Measurements from ENCODE around the gene S1PR5.
"Not testable (repeated sequence)": the region's sequence is repeated elsewhere in the genome, so short reads cannot be mapped to it uniquely, and the experiment has no call there.

S1PR5 gene

GRCh38 chr19:10544753-10545251, 27.6 kb upstream of the S1PR5 start:
- DNase-seq (ENCODE audit: low read depth in 4 of 4, low spot score in 1 of 4) = no peak

DNA sequence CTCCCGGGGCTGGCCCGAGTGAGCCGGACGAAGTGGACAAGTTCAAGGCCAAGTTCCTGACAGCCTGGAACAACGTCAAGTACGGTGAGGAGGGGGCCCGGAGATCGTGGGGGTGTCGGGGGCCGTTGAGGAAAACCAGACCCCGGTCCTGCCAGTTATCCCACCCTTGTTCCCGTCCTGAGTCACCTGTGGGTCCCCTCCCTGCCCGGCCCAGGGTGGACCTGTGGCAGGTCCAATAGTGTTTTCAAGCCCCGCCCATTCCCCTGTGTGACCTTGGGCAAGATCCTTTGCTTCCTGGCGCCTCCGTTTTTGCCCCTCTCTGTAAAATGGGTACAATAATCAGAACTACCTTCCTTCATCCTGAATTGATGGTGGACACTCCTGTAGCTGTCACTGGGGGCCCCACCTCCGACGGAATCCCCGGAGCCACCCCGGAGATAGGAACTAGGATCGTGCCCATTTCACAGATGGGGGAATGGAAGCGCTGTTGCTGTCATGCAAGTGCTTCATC, 27.1 kb upstream of the S1PR5 start:
- DNase-seq (ENCODE audit: low read depth in 4 of 4, low spot score in 1 of 4) = no peak

DNA sequence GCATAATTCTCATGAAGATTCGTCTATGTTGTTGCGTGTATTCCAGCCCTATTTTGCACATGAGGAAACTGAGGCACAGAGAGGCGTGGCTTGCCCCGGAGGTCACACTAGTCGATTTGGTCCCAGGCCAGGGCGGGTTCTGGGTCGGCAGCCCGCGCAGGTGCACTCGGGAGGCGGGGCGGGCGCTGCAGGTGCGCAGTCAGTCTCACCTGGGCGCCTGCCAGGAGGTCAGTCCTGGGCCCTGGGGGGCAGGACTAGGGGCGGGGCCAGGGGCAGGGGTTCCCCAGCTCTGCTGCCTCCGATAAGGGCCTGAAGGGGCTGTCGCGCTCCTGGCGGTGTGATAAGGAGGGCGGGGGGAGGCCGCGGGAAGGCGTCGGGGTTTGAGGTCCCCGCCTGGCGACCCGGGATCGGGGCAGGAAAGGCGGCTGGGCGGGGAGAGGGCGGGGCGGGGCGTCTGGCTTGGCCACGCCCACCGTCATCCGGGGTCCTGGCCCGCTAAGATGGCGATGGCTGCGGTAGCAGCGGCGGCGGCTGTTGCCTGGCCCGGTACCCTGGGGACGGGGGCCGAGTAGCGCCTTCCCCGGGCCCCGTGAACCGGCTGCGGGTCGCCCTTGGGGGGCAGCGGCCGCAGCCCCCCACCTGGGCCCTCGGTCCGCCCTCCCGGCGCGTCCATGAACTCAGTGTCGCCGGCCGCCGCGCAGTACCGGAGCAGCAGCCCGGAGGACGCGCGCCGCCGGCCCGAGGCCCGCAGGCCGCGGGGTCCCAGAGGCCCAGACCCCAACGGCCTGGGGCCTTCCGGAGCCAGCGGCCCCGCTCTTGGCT, 26.4 kb upstream of the S1PR5 start, which contains the start of gene ATG4D:
Gene ATG4D, plus strand, starts transcription at position 485 of the 822 bp plus-strand sequence. Its CDS starts 187 bp downstream, at position 672.
- DNase-seq (ENCODE audit: low read depth in 4 of 4, low spot score in 1 of 4) = peak; percentile 58 to 75 (median 71)

DNA sequence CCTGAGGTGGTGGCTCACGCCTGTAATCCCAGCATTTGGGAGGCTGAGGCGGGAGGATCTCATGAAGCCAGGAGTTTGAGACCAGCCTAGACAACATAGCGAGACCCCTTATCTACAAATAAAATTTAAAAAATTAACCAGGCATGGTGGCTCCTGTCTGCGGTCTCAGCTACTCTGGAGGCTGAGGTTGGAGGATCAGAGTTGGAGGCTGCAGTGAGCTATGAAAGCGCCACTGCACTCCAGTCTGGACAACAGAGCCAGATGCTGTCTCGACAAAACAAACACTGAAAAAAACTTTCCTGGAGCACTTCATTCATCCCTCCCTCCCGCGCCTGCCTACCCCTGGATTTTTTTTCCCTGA, 25.8 kb upstream of the S1PR5 start:
- no peak for DNase-seq (ENCODE audit: low read depth in 4 of 4, low spot score in 1 of 4)

DNA sequence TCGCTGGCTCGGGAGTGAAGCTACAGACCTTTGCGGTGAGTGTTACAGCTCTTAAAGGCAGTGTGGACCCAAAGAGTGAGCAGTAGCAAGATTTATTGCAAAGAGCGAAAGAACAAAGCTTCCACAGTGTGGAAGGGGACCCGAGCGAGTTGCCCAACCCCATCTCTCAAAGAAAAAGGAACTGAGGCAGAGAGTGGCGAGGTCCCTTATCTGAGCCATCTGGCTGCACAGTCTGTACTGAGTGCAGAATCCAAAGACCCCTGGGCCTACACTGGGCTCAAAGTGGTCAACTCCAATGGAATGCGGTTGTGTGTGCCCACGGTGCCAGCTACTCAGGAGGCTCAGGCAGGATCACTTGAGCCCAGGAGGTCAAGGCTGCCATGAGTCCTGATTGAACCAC, 21.8 kb upstream of the S1PR5 start:
- not testable (repeated sequence) for DNase-seq (ENCODE audit: low read depth in 4 of 4, low spot score in 1 of 4)

GRCh38 chr19:10538204-10538983, 21.1 kb upstream of the S1PR5 start:
- no peak for DNase-seq (ENCODE audit: low read depth in 4 of 4, low spot score in 1 of 4)

DNA sequence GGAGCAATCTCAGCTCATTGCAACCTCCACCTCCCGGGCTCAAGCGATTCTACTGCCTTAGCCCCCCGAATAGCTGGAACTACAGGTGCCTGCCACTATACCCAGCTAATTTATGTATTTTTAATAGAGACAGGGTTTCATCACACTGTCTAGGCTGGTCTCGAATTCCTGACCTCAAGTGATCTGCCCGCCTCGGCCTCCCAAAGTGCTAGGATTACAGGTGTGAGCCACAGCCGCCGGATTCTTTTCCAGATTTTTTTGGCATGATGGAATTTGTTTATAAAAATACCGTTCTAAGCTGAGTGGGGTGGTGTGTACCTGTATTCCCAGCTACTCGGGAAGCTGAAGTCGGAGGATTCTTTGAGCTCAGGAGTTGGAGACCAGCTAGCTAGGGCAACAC, 20.4 kb upstream of the S1PR5 start:
- no peak for DNase-seq (ENCODE audit: low read depth in 4 of 4, low spot score in 1 of 4)

GRCh38 chr19:10535613-10536012, 18.4 kb upstream of the S1PR5 start:
- DNase-seq (ENCODE audit: low read depth in 4 of 4, low spot score in 1 of 4) = no peak

- no peak for DNase-seq (ENCODE audit: low read depth in 4 of 4, low spot score in 1 of 4)
Observed at GRCh38 chr19:10533646-10534386, 16.6 kb upstream of the S1PR5 start.

- no peak for DNase-seq (ENCODE audit: low read depth in 4 of 4, low spot score in 1 of 4)
Observed at GRCh38 chr19:10532457-10532856, 15.2 kb upstream of the S1PR5 start.

GRCh38 chr19:10526887-10527286, 9.6 kb upstream of the S1PR5 start:
- not testable (repeated sequence) for DNase-seq (ENCODE audit: low read depth in 4 of 4, low spot score in 1 of 4)

GRCh38 chr19:10525636-10526035, 8.4 kb upstream of the S1PR5 start:
- DNase-seq (ENCODE audit: low read depth in 4 of 4, low spot score in 1 of 4) = no peak

DNA sequence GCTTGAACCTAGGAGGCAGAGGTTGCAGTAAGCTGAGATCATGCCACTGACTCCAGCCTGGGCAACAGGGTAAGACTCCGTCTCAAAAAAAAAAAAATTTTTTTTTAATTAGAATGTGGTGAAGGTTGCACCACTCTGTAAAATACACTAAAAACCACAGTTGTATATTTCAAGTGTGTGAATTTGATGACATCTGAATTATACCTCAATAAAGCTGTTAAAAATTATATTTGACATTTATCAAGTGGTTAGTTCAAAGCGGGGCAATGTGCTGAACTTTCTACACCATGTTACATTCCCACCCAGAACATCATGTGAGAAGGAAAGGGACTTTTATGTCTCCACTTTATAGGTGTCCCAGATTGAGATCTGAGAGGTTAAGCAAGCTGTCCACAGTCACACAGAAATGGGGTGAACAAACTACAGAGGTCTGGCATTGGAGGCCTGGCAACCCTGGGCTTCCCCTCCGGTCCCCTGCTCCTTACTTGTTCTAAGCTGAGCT, 5.9 kb upstream of the S1PR5 start:
- no peak for DNase-seq (ENCODE audit: low read depth in 4 of 4, low spot score in 1 of 4)

DNA sequence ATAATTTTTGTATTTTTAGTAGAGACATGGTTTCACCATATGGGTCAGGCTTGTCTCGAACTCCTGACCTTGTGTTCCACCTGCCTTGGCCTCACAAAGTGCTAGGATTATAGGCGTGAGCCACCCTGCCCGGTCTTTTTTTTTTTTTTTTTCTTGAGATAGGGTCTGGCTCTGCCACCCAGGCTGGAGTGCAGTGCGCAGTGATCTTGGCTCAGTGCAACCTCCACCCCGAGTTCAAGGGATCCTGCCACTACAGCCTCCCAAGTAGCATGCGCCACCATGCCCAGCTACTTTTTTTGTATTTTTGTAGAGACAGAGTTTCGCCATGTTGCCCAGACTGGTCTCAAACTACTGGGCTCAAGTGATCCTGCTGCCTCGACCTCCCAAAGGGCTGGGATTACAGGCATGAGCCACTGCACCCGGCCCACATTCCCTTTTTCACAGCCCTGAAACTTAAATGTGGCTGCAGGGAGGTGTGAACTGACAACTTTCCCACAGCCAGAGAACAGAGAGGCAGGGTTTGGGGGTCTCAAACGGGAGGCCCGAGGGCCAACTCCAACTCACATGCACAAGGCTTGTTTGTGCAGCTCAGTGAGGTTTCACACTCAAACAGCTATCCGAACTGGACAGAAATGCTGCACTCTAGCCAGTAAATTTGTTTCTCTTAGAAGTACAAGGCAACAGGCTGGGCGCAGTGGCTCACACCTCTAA, 4.4 kb upstream of the S1PR5 start:
- no peak for DNase-seq (ENCODE audit: low read depth in 4 of 4, low spot score in 1 of 4)

GRCh38 chr19:10520652-10521318, 3.5 kb upstream of the S1PR5 start:
- no peak for DNase-seq (ENCODE audit: low read depth in 4 of 4, low spot score in 1 of 4)

DNA sequence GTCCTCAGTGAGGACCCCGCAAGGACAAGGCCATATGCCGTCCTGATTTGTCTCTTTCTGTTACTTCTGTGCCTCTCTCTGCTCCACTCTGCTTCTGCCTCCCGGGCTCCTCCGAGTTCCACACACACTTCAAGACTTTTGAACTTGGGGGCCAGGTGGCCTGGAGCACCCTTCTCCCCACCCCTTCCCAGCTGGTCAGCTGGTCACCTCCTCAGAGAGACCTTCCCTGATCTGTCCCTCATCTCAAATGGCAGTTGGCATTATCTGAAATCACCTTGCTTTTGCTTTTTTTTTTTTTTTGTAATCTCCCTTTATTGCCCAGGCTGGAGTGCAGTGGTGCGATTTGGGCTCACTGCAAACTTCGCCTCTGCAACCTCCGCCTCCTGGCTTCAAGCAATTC, 2.2 kb upstream of the S1PR5 start:
- DNase-seq (ENCODE audit: low read depth in 4 of 4, low spot score in 1 of 4) = no peak

GRCh38 chr19:10518444-10519361, 1.5 kb upstream of the S1PR5 start:
- DNase-seq (ENCODE audit: low read depth in 4 of 4, low spot score in 1 of 4) = no peak

GRCh38 chr19:10517760-10518443, 655 bp upstream of the S1PR5 start:
- DNase-seq (ENCODE audit: low read depth in 4 of 4, low spot score in 1 of 4) = no peak
